RWPE1 (cell line): ENCODE data around the gene GRIN2B.

ENCODE experiments used
- CTCF ChIA-PET: fragments of 350-600 bp; sonication (Branson Sonifier 250); formaldehyde crosslinking; extraction: SDS; loops from one replicate; lab custom pipeline; 2021; lab: Yijun Ruan, JAX
- POLR2A ChIA-PET: fragments of 400-600 bp; formaldehyde crosslinking; extraction: SDS; loops from one replicate; lab custom pipeline; 2020; ENCODE audit warnings: antibody characterized with exemption; ENCODE audit not compliant: low non-redundant PET; lab: Yijun Ruan, JAX
- DNase-seq: peaks from one replicate; pipeline ENCODE4 v3.0.0; 2012; ENCODE audit warnings: low spot score
- H3K27ac ChIP-seq: fragments of 450-650 bp; 2 replicates; pipeline ENCODE4 v1.5.1; 2017
- CTCF ChIP-seq: fragments of 450-650 bp; conservative IDR thresholded peaks from 2 replicates; pipeline ENCODE4 v1.5.1; 2017; ENCODE audit warnings: low read depth, mild to moderate bottlenecking

Gene GRIN2B

GRCh38 chr12:13964666-13965065 is 16.7 kb downstream of the GRIN2B start:
- ChIA-PET CTCF (no interaction called here), POLR2A (no interaction called here)
- TF ChIP-seq CTCF, result no peak
- no peak overlapping the region for H3K27ac ChIP-seq
- no peak for DNase-seq

- H3K27ac ChIP-seq, result no peak overlapping the region
- no peak for DNase-seq
- no peak for TF ChIP-seq CTCF
- ChIA-PET CTCF (interaction anchor here (0.6 kb wide), 1 partner anchor 95 kb away, joined by 3 read pairs; no protein-coding TSS in a partner anchor), POLR2A (no interaction called here)
These were observed 18.7 kb downstream of the GRIN2B start for GRCh38 chr12:13962699-13963098.

- no peak for TF ChIP-seq CTCF
- no peak overlapping the region for H3K27ac ChIP-seq
- ChIA-PET CTCF (interaction anchor here (0.6 kb wide), 2 partner anchors 15 to 95 kb away, joined by 3 read pairs; no protein-coding TSS in a partner anchor), POLR2A (no interaction called here)
- DNase-seq, result no peak
These were observed 19.4 kb downstream of the GRIN2B start for GRCh38 chr12:13961971-13962370.

GRCh38 chr12:13959131-13959723 is 22.2 kb downstream of the GRIN2B start:
- ChIA-PET POLR2A (no interaction called here), CTCF (no interaction called here)
- TF ChIP-seq CTCF, result no peak
- DNase-seq, result no peak
- H3K27ac ChIP-seq, result no peak overlapping the region

GRCh38 chr12:13957576-13957975 is 23.8 kb downstream of the GRIN2B start:
- POLR2A ChIA-PET, result no interaction called here
- H3K27ac ChIP-seq, result no peak overlapping the region
- CTCF ChIA-PET, result interaction anchor here (0.7 kb wide), 1 partner anchor 45 kb away, joined by 4 read pairs; no protein-coding TSS in a partner anchor
- no peak for DNase-seq
- TF ChIP-seq CTCF, result no peak

GRCh38 chr12:13956060-13956590 is 25.3 kb downstream of the GRIN2B start:
- POLR2A ChIA-PET, result no interaction called here
- CTCF ChIA-PET, result no interaction called here

More at GRCh38 chr12:13956060-13956590, 25.3 kb downstream of the GRIN2B start:
- TF ChIP-seq CTCF, result no peak
- no peak for DNase-seq
- H3K27ac ChIP-seq, result no peak overlapping the region
